ENCODE data around the gene ORC4. TPM values are rescaled to one million over a fixed set of nuclear protein-coding genes. Genes with fewer than 3 reads are reported as not detected.
"Not testable (repeated sequence)": the region's sequence is repeated elsewhere in the genome, so short reads cannot be mapped to it uniquely, and the experiment has no call there.

Gene ORC4
- total and polyA plus RNA-seq, 5 donors: 13.9 to 55.2 (median 38.6) TPM

GRCh38 chr2:148014616-148015015, 5.9 kb downstream of the ORC4 start:
- Histone ChIP-seq H3K27ac (ENCODE audit: low read length) (no peak overlapping the region), H3K27me3 (ENCODE audit: control insufficient read depth, insufficient read depth) (no peaks in the 10 kb centered on the region), H3K4me3 (ENCODE audit: low read length) (no peak overlapping the region), H3K4me1 (ENCODE audit: control insufficient read depth, insufficient read depth, low read length) (peaks cover 4% of the 10 kb centered on the region), H3K9me3 (ENCODE audit: control insufficient read depth, low read length) (no peaks in the 10 kb centered on the region)
- 76% methylated on average over 5 of the region's 5 CpGs for WGBS
- ATAC-seq (no peak), DNase-seq (no peak)
- intact Hi-C loops (cut with DNase I): no loop called here

GRCh38 chr2:148013876-148014275, 6.7 kb downstream of the ORC4 start:
- H3K27ac ChIP-seq (ENCODE audit: low read length): no peak overlapping the region
- peaks cover 4% of the 10 kb centered on the region for H3K4me1 ChIP-seq (ENCODE audit: control insufficient read depth, insufficient read depth, low read length)
- intact Hi-C loops (cut with DNase I): no loop called here
- H3K9me3 ChIP-seq (ENCODE audit: control insufficient read depth, low read length): no peaks in the 10 kb centered on the region
- H3K4me3 ChIP-seq (ENCODE audit: low read length): no peak overlapping the region
- no peaks in the 10 kb centered on the region for H3K27me3 ChIP-seq (ENCODE audit: control insufficient read depth, insufficient read depth)
- ATAC-seq: no peak
- WGBS: 94% methylated on average over 2 of the region's 2 CpGs
- DNase-seq: no peak

- H3K4me1 ChIP-seq (ENCODE audit: control insufficient read depth, insufficient read depth, low read length); H3K4me3 ChIP-seq (ENCODE audit: low read length); H3K9me3 ChIP-seq (ENCODE audit: control insufficient read depth, low read length); intact Hi-C loops (cut with DNase I); H3K27ac ChIP-seq (ENCODE audit: low read length); DNase-seq; H3K27me3 ChIP-seq (ENCODE audit: control insufficient read depth, insufficient read depth); ATAC-seq: not testable (repeated sequence)
- WGBS: 97% methylated on average over 7 of the region's 7 CpGs
Observed at GRCh38 chr2:148008411-148008810, 12.1 kb downstream of the ORC4 start.

- Histone ChIP-seq H3K4me1 (ENCODE audit: control insufficient read depth, insufficient read depth, low read length) (no peaks in the 10 kb centered on the region), H3K27me3 (ENCODE audit: control insufficient read depth, insufficient read depth) (no peaks in the 10 kb centered on the region), H3K9me3 (ENCODE audit: control insufficient read depth, low read length) (no peaks in the 10 kb centered on the region), H3K4me3 (ENCODE audit: low read length) (no peak overlapping the region), H3K27ac (ENCODE audit: low read length) (no peak overlapping the region)
- DNase-seq (no peak), ATAC-seq (no peak)
- 77% methylated on average over 5 of the region's 5 CpGs for WGBS
- intact Hi-C loops (cut with DNase I): no loop called here
Observed at GRCh38 chr2:148007219-148007900, 13.2 kb downstream of the ORC4 start.

- 90% methylated on average over 6 of the region's 6 CpGs for WGBS
- Histone ChIP-seq H3K4me3 (ENCODE audit: low read length) (no peak overlapping the region), H3K9me3 (ENCODE audit: control insufficient read depth, low read length) (no peaks in the 10 kb centered on the region), H3K27me3 (ENCODE audit: control insufficient read depth, insufficient read depth) (no peaks in the 10 kb centered on the region), H3K4me1 (ENCODE audit: control insufficient read depth, insufficient read depth, low read length) (no peaks in the 10 kb centered on the region), H3K27ac (ENCODE audit: low read length) (no peak overlapping the region)
- no peak for ATAC-seq
- intact Hi-C loops (cut with DNase I): no loop called here
- DNase-seq: peak in 1 of 3 donors; percentile 11
Observed at GRCh38 chr2:148006249-148007007, 14.1 kb downstream of the ORC4 start.

- ATAC-seq; H3K27ac ChIP-seq (ENCODE audit: low read length); H3K4me3 ChIP-seq (ENCODE audit: low read length); H3K27me3 ChIP-seq (ENCODE audit: control insufficient read depth, insufficient read depth); DNase-seq; H3K4me1 ChIP-seq (ENCODE audit: control insufficient read depth, insufficient read depth, low read length); H3K9me3 ChIP-seq (ENCODE audit: control insufficient read depth, low read length); intact Hi-C loops (cut with DNase I): not testable (repeated sequence)
Observed at GRCh38 chr2:148002420-148002819, 18.1 kb downstream of the ORC4 start.

- no peak for DNase-seq
- ATAC-seq: no peak
- no peaks in the 10 kb centered on the region for H3K27me3 ChIP-seq (ENCODE audit: control insufficient read depth, insufficient read depth)
- intact Hi-C loops (cut with DNase I): no loop called here
- no peaks in the 10 kb centered on the region for H3K4me1 ChIP-seq (ENCODE audit: control insufficient read depth, insufficient read depth, low read length)
- H3K9me3 ChIP-seq (ENCODE audit: control insufficient read depth, low read length): no peaks in the 10 kb centered on the region
- H3K4me3 ChIP-seq (ENCODE audit: low read length): no peak overlapping the region
- H3K27ac ChIP-seq (ENCODE audit: low read length): no peak overlapping the region
- 71% methylated on average over 1 of the region's 1 CpG for WGBS
Observed at GRCh38 chr2:148000095-148000494, 20.4 kb downstream of the ORC4 start.

- DNase-seq (no peak), ATAC-seq (no peak)
- Histone ChIP-seq H3K4me3 (ENCODE audit: low read length) (no peak overlapping the region), H3K27me3 (ENCODE audit: control insufficient read depth, insufficient read depth) (no peaks in the 10 kb centered on the region), H3K27ac (ENCODE audit: low read length) (no peak overlapping the region), H3K9me3 (ENCODE audit: control insufficient read depth, low read length) (no peaks in the 10 kb centered on the region), H3K4me1 (ENCODE audit: control insufficient read depth, insufficient read depth, low read length) (no peaks in the 10 kb centered on the region)
- WGBS: 62% methylated on average over 2 of the region's 2 CpGs
- intact Hi-C loops (cut with DNase I): no loop called here
Observed at GRCh38 chr2:147999126-147999525, 21.4 kb downstream of the ORC4 start.

- intact Hi-C loops (cut with DNase I): no loop called here
- H3K27ac ChIP-seq (ENCODE audit: low read length): no peak overlapping the region
- H3K9me3 ChIP-seq (ENCODE audit: control insufficient read depth, low read length): no peaks in the 10 kb centered on the region
- DNase-seq (no peak), ATAC-seq (no peak)
- no peaks in the 10 kb centered on the region for H3K4me1 ChIP-seq (ENCODE audit: control insufficient read depth, insufficient read depth, low read length)
- no peak overlapping the region for H3K4me3 ChIP-seq (ENCODE audit: low read length)
- 80% methylated on average over 4 of the region's 4 CpGs for WGBS
- no peaks in the 10 kb centered on the region for H3K27me3 ChIP-seq (ENCODE audit: control insufficient read depth, insufficient read depth)
Observed at GRCh38 chr2:147998203-147998602, 22.3 kb downstream of the ORC4 start.

- Histone ChIP-seq H3K4me3 (ENCODE audit: low read length) (no peak overlapping the region), H3K9me3 (ENCODE audit: control insufficient read depth, low read length) (no peaks in the 10 kb centered on the region), H3K4me1 (ENCODE audit: control insufficient read depth, insufficient read depth, low read length) (peaks cover 3% of the 10 kb centered on the region), H3K27me3 (ENCODE audit: control insufficient read depth, insufficient read depth) (no peaks in the 10 kb centered on the region), H3K27ac (ENCODE audit: low read length) (no peak overlapping the region)
- no peak for DNase-seq
- no peak for ATAC-seq
- intact Hi-C loops (cut with DNase I): no loop called here
Observed at GRCh38 chr2:147996828-147997227, 23.7 kb downstream of the ORC4 start.

GRCh38 chr2:147994965-147995364, 25.6 kb downstream of the ORC4 start:
- H3K27ac ChIP-seq (ENCODE audit: low read length); H3K4me3 ChIP-seq (ENCODE audit: low read length); H3K9me3 ChIP-seq (ENCODE audit: control insufficient read depth, low read length); H3K4me1 ChIP-seq (ENCODE audit: control insufficient read depth, insufficient read depth, low read length); ATAC-seq; intact Hi-C loops (cut with DNase I); DNase-seq; H3K27me3 ChIP-seq (ENCODE audit: control insufficient read depth, insufficient read depth): not testable (repeated sequence)
- 97% methylated on average over 7 of the region's 7 CpGs for WGBS

Measured in right cardiac atrium (tissue), 5 donors.